HG02885 (cell line): ENCODE data around the gene RBPJL.
"Not testable (repeated sequence)": the region's sequence is repeated elsewhere in the genome, so short reads cannot be mapped to it uniquely, and the experiment has no call there.

ENCODE experiments used
- ATAC-seq: cut with Tn5 transposase; IDR thresholded peaks from one replicate; pipeline ENCODE4 v1.9.1; 2021; ENCODE audit warnings: mild to moderate bottlenecking; ENCODE audit not compliant: unreplicated experiment, poor library complexity

Gene RBPJL

GRCh38 chr20:45341579-45341938 is 34.9 kb downstream of the RBPJL start:
- no peak for ATAC-seq

GRCh38 chr20:45341939-45342854 is 35.6 kb downstream of the RBPJL start:
- no peak for ATAC-seq

GRCh38 chr20:45342855-45343531 is 36.4 kb downstream of the RBPJL start:
- ATAC-seq = no peak

- no peak for ATAC-seq
Observed at GRCh38 chr20:45343532-45344167, 37.0 kb downstream of the RBPJL start.

GRCh38 chr20:45344168-45344860 is 37.7 kb downstream of the RBPJL start:
- no peak for ATAC-seq

- ATAC-seq = no peak
Observed at GRCh38 chr20:45345104-45345936, 38.7 kb downstream of the RBPJL start.

GRCh38 chr20:45346291-45346718 is 39.7 kb downstream of the RBPJL start:
- no peak for ATAC-seq

- no peak for ATAC-seq
Observed at GRCh38 chr20:45346851-45347250, 40.2 kb downstream of the RBPJL start.

- no peak for ATAC-seq
Observed at GRCh38 chr20:45347297-45347935, 40.8 kb downstream of the RBPJL start.

GRCh38 chr20:45347936-45348778 is 41.5 kb downstream of the RBPJL start, which contains the start of gene SDC4:
SDC4 (minus strand) TSS chr20:45348424; CDS start chr20:45348384, 40 bp downstream.
- no peak for ATAC-seq

GRCh38 chr20:45350217-45350616 is 43.6 kb downstream of the RBPJL start:
- ATAC-seq = no peak

GRCh38 chr20:45350795-45351194 is 44.2 kb downstream of the RBPJL start:
- ATAC-seq = not testable (repeated sequence)

GRCh38 chr20:45352729-45353128 is 46.1 kb downstream of the RBPJL start:
- ATAC-seq = no peak

GRCh38 chr20:45353746-45354145 is 47.1 kb downstream of the RBPJL start:
- ATAC-seq = no peak

- ATAC-seq = no peak
Observed at GRCh38 chr20:45354423-45355208, 48.0 kb downstream of the RBPJL start.

GRCh38 chr20:45355209-45356084 is 48.8 kb downstream of the RBPJL start:
- no peak for ATAC-seq
